A549 (cell line): ENCODE data around the gene TENT5C. TPM values are rescaled to one million over a fixed set of nuclear protein-coding genes. Genes with fewer than 3 reads are reported as not detected.

ENCODE experiments used
- ATAC-seq, 2 experiments: fragments of 200-7000 bp in 1 of 2; fragments of >200 bp in 1 of 2; cut with Nextera tagmentation in 1 of 2; cut with Tn5 transposase in 1 of 2; 3 replicates each; pipeline versions ENCODE4 v1.8.0 to v1.9.1; 2018 to 2020; ENCODE audit warnings: mild to moderate bottlenecking in 1 of 2, moderate library complexity in 1 of 2
- CTCF ChIA-PET: fragments of 300-600 bp; sonication (Branson Sonifier 250); formaldehyde crosslinking; extraction: SDS; loops from one replicate; lab custom pipeline; 2021; ENCODE audit warnings: antibody characterized with exemption, inconsistent platforms; lab: Yijun Ruan, JAX
- POLR2A ChIA-PET: fragments of 350-600 bp; formaldehyde crosslinking; extraction: SDS; loops from one replicate; lab custom pipeline; 2021; ENCODE audit warnings: antibody characterized with exemption, inconsistent platforms; lab: Yijun Ruan, JAX
- DNase-seq, 2 experiments: peaks; one replicate each; pipeline versions ENCODE4 v3.0.0 to v3.0.0-alpha.2; 2011 to 2016; ENCODE audit warnings: low read depth in 1 of 2, low spot score in 1 of 2
- FAIRE-seq: peaks from 2 replicates; lab custom pipeline; 2011; peaks lifted over from hg19 to GRCh38; lab: Jason Lieb, UNC
- H3K27ac ChIP-seq, 2 experiments: fragments of >200 bp; sonication (Bioruptor Twin); formaldehyde crosslinking; 3 replicates each; pipeline ENCODE4 v1.5.1; 2016 to 2017
- H3K4me1 ChIP-seq: fragments of >200 bp; sonication (Bioruptor Twin); formaldehyde crosslinking; 3 replicates; pipeline ENCODE4 v1.6.1; 2016
- H3K4me2 ChIP-seq: fragments of >200 bp; sonication (Bioruptor Twin); formaldehyde crosslinking; 3 replicates; pipeline ENCODE4 v1.6.1; 2016
- H3K4me3 ChIP-seq: fragments of >200 bp; sonication (Bioruptor Twin); formaldehyde crosslinking; 3 replicates; pipeline ENCODE4 v1.5.1; 2016
- H3K9me3 ChIP-seq: fragments of >200 bp; sonication (Bioruptor Twin); formaldehyde crosslinking; 3 replicates; pipeline ENCODE4 v1.6.1; 2016
- CBX8 ChIP-seq: fragments of 200-600 bp; sonication (generic); IDR thresholded peaks from 2 replicates; pipeline ENCODE4 v1.6.1; 2016
- CEBPB ChIP-seq, 2 experiments: fragments of >200 bp in 1 of 2; sonication (Bioruptor Twin) in 1 of 2; formaldehyde crosslinking in 1 of 2; IDR thresholded peaks; 2 replicates each; pipeline ENCODE4 v1.6.1; 2012 to 2016
- CHD2 ChIP-seq: fragments of 150-350 bp; IDR thresholded peaks from 2 replicates; pipeline ENCODE4 v1.6.1; 2014; ENCODE audit warnings: low read length; ENCODE audit not compliant: partially characterized antibody
- CHD4 ChIP-seq: fragments of 200-600 bp; sonication (generic); IDR thresholded peaks from 2 replicates; pipeline ENCODE4 v1.6.1; 2016; ENCODE audit warnings: antibody characterized with exemption, mild to moderate bottlenecking, borderline replicate concordance
- EHF ChIP-seq: fragments of 250-450 bp; sonication (Bioruptor Pico); IDR thresholded peaks from 2 replicates; pipeline ENCODE4 v1.5.0; 2020; ENCODE audit warnings: mild to moderate bottlenecking
- FOSB ChIP-seq: fragments of 250-450 bp; sonication (Bioruptor Pico); IDR thresholded peaks from 2 replicates; pipeline ENCODE4 v1.5.0; 2020; ENCODE audit warnings: mild to moderate bottlenecking, moderate library complexity
- FOSL2 ChIP-seq, 2 experiments: fragments of 450-650 bp in 1 of 2; fragments of >200 bp in 1 of 2; sonication (Bioruptor Twin) in 1 of 2; formaldehyde crosslinking; IDR thresholded peaks; 2 replicates each; pipeline versions ENCODE4 v1.5.0 to v1.6.1; 2016 to 2020; ENCODE audit warnings: mild to moderate bottlenecking in 1 of 2, moderate library complexity in 1 of 2
- GATA3 ChIP-seq: IDR thresholded peaks from 2 replicates; pipeline ENCODE4 v1.6.1; 2012; ENCODE audit warnings: borderline replicate concordance
- HOXB13 ChIP-seq: fragments of 250-450 bp; sonication (Bioruptor Pico); IDR thresholded peaks from 2 replicates; pipeline ENCODE4 v1.5.0; 2020; ENCODE audit warnings: low read depth, mild to moderate bottlenecking, moderate library complexity
- MAFK ChIP-seq: fragments of 450-650 bp; IDR thresholded peaks from 2 replicates; pipeline ENCODE4 v1.6.1; 2014; ENCODE audit not compliant: partially characterized antibody
- MYC ChIP-seq: IDR thresholded peaks from 2 replicates; pipeline ENCODE4 v1.6.1; 2012; ENCODE audit warnings: mild to moderate bottlenecking, inconsistent platforms, low read length, improper control_type of control experiment, borderline replicate concordance
- NPAS2 ChIP-seq: fragments of 250-450 bp; sonication (Bioruptor Pico); IDR thresholded peaks from 2 replicates; pipeline ENCODE4 v1.8.0; 2022; ENCODE audit warnings: mild to moderate bottlenecking, moderate library complexity, borderline replicate concordance
- NR3C1 ChIP-seq: fragments of >200 bp; sonication (Bioruptor Twin); formaldehyde crosslinking; IDR thresholded peaks from 3 replicates; pipeline ENCODE4 v1.6.1; 2017
- PHF8 ChIP-seq: fragments of 200-600 bp; sonication (generic); IDR thresholded peaks from 2 replicates; pipeline ENCODE4 v1.6.1; 2016; ENCODE audit warnings: low read depth, mild to moderate bottlenecking, antibody characterized with exemption, moderate library complexity, borderline replicate concordance
- POLR2AphosphoS2 ChIP-seq: conservative IDR thresholded peaks from 2 replicates; pipeline ENCODE4 v1.6.1; 2012; ENCODE audit warnings: low read length, improper control_type of control experiment, inconsistent platforms
- RAD21 ChIP-seq, 2 experiments: fragments of >200 bp in 1 of 2; sonication (Bioruptor Twin) in 1 of 2; formaldehyde crosslinking in 1 of 2; IDR thresholded peaks in 1 of 2; conservative IDR thresholded peaks in 1 of 2; 2 replicates in 1 of 2; 3 replicates in 1 of 2; pipeline ENCODE4 v1.6.1; 2012 to 2018; ENCODE audit warnings: inconsistent platforms in 1 of 2
- TFCP2L1 ChIP-seq: fragments of 250-450 bp; sonication (Bioruptor Pico); IDR thresholded peaks from 2 replicates; pipeline ENCODE4 v1.5.0; 2021; ENCODE audit warnings: mild to moderate bottlenecking
- TP53 ChIP-seq: fragments of 250-450 bp; sonication (Bioruptor Pico); IDR thresholded peaks from 2 replicates; pipeline ENCODE4 v1.5.0; 2021; ENCODE audit warnings: mild to moderate bottlenecking, moderate library complexity
- USF2 ChIP-seq: fragments of 450-650 bp; IDR thresholded peaks from 2 replicates; pipeline ENCODE4 v1.6.1; 2014; ENCODE audit warnings: antibody characterized with exemption
- WGBS: methylation state at CpG from one replicate; pipeline ENCODE4 v1.1.6; 2017; ENCODE audit errors: missing lambda C conversion rate; 5-methylcytosine and 5-hydroxymethylcytosine counted together
- polyA plus RNA-seq, 4 experiments: library from polyadenylated mRNA; depleted of rRNA in 3 of 4; stranded (reverse); fragments of >200 nt; fragmentation: RNase III in 1 of 4; extraction: RNeasy Plus Mini Kit Qiagen cat#74134 plus additional on column Dnase treatment in 1 of 4; gene quantifications; 2 replicates in 3 of 4; 3 replicates in 1 of 4; pipeline ENCODE4 v1.2.3, GENCODE V29; 2011 to 2017
- TF ChIP-seq, protein P1 (sequence below): fragments of 250-450 bp; sonication (Bioruptor Pico); IDR thresholded peaks from 2 replicates; pipeline ENCODE4 v1.5.0; 2020; ENCODE audit warnings: low read depth, mild to moderate bottlenecking, moderate library complexity
- TF ChIP-seq, protein P2 (sequence below): fragments of 150-350 bp; IDR thresholded peaks from 2 replicates; pipeline ENCODE4 v1.6.1; 2014; ENCODE audit warnings: low read depth, mild to moderate bottlenecking, low read length
- TF ChIP-seq, protein P3 (sequence below): IDR thresholded peaks from 2 replicates; pipeline ENCODE4 v1.6.1; 2012

TENT5C gene
- polyA plus RNA-seq, 2 of the 4 experiments (the other 2 are of a cell fraction): 0.14 to 0.17 TPM

DNA sequence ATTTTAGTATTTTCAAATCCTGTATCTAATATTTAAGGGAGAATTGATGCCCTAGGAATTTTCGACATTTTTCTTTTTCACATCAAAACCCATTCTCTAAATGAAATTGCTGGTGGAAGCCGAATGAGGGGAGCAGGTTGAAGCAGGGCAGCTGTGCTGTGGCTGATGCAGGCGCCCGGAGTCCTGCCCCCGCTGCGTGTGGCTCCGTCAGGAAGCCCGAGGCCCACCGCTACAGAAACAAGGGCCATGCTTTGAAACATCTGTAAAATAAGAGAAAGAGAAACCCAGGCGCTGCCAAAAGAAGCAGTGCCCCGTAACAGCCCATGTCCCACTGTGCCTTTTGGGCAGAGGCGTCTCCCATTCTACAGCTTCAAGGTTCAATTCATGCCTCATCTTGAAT is 41.1 kb downstream of the TENT5C start:
- no peak overlapping the region for H3K27ac ChIP-seq
- ChIA-PET CTCF (no interaction called here), POLR2A (no interaction called here)
- H3K4me3 ChIP-seq: no peak overlapping the region
- 77% methylated on average over 12 of the region's 12 CpGs for whole genome bisulfite sequencing
- H3K4me2 ChIP-seq: no peak overlapping the region
- TF ChIP-seq CBX8 (no peak), FOSB (no peak), TP53 (CRISPR knock-in tag) (no peak), TFCP2L1 (CRISPR knock-in tag) (no peak), CEBPB (IDR thresholded peaks at IDR 0.05) (no peak), CHD4 (no peak), HOXB13 (CRISPR knock-in tag) (no peak), RAD21 (conservative IDR thresholded peaks at IDR 0.05 in 1 of 2, IDR thresholded peaks at IDR 0.05 in 1 of 2) (no peak), NPAS2 (CRISPR knock-in tag) (no peak), USF2 (no peak), NR3C1 (no peak), EHF (no peak), CHD2 (no peak), MYC (no peak), POLR2AphosphoS2 (no peak), GATA3 (no peak)
- TF ChIP-seq, protein P1, sequence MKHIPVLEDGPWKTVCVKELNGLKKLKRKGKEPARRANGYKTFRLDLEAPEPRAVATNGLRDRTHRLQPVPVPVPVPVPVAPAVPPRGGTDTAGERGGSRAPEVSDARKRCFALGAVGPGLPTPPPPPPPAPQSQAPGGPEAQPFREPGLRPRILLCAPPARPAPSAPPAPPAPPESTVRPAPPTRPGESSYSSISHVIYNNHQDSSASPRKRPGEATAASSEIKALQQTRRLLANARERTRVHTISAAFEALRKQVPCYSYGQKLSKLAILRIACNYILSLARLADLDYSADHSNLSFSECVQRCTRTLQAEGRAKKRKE (CRISPR knock-in tag): no peak
- TF ChIP-seq, protein P2, sequence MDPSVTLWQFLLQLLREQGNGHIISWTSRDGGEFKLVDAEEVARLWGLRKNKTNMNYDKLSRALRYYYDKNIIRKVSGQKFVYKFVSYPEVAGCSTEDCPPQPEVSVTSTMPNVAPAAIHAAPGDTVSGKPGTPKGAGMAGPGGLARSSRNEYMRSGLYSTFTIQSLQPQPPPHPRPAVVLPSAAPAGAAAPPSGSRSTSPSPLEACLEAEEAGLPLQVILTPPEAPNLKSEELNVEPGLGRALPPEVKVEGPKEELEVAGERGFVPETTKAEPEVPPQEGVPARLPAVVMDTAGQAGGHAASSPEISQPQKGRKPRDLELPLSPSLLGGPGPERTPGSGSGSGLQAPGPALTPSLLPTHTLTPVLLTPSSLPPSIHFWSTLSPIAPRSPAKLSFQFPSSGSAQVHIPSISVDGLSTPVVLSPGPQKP: no peak
- no peaks in the 10 kb centered on the region for H3K4me1 ChIP-seq
- FAIRE-seq (no peak), DNase-seq (no peak), ATAC-seq (no peak)
- H3K9me3 ChIP-seq: no peaks in the 10 kb centered on the region

- Histone ChIP-seq H3K9me3 (no peaks in the 10 kb centered on the region), H3K4me2 (no peak overlapping the region), H3K27ac (no peak overlapping the region), H3K4me1 (no peaks in the 10 kb centered on the region), H3K4me3 (no peak overlapping the region)
- DNase-seq (no peak), ATAC-seq (no peak), FAIRE-seq (no peak)
- ChIA-PET CTCF (interaction anchor here (1.0 kb wide), 1 partner anchor 21 kb away, joined by 3 read pairs; no protein-coding TSS in a partner anchor), POLR2A (no interaction called here)
- TF ChIP-seq FOSL2 (IDR thresholded peaks at IDR 0.05): no peak
- TF ChIP-seq FOSL2 (CRISPR knock-in tag; IDR thresholded peaks at IDR 0.05): no peak
- no peak for TF ChIP-seq PHF8
- TF ChIP-seq MAFK: no peak
- TF ChIP-seq, protein P3, sequence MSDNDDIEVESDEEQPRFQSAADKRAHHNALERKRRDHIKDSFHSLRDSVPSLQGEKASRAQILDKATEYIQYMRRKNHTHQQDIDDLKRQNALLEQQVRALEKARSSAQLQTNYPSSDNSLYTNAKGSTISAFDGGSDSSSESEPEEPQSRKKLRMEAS: no peak
- 47% methylated on average over 2 of the region's 2 CpGs for WGBS
These were observed 42.2 kb downstream of the TENT5C start for GRCh38 chr1:117648015-117648414.
